CMK (cell line): ENCODE results near the gene ACTR3C.
"Not testable (repeated sequence)": the region's sequence is repeated elsewhere in the genome, so short reads cannot be mapped to it uniquely, and the experiment has no call there.

ENCODE experiments used
- DNase-seq: peaks from one replicate; pipeline ENCODE4 v3.0.0-alpha.2; 2010; ENCODE audit warnings: low read depth

Gene ACTR3C

GRCh38 chr7:150281681-150282403 is 41.5 kb downstream of the ACTR3C start:
- DNase-seq, result not testable (repeated sequence)

- not testable (repeated sequence) for DNase-seq
These were observed 45.0 kb downstream of the ACTR3C start for GRCh38 chr7:150278383-150278782.

- not testable (repeated sequence) for DNase-seq
These were observed 47.1 kb downstream of the ACTR3C start for GRCh38 chr7:150276132-150276695.

DNA sequence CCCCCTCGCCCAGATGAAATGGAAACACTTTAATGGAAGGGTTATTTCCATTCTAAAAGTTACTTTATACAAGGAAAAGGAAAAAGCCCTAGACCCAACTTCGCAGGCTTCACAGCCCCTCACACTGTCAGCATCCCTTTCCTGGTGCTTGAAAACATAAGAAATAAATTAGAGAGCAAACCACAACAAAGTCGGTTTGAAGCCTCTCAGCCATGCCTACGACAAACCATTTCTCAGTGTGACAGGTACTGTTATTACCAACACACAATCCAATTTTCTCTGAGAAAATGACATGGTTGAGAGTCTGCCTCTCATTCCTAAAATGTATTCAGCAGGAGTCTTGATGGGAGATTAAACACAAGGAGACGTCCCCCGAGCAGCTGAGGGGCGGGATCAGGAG is 51.4 kb downstream of the ACTR3C start:
- not testable (repeated sequence) for DNase-seq

DNA sequence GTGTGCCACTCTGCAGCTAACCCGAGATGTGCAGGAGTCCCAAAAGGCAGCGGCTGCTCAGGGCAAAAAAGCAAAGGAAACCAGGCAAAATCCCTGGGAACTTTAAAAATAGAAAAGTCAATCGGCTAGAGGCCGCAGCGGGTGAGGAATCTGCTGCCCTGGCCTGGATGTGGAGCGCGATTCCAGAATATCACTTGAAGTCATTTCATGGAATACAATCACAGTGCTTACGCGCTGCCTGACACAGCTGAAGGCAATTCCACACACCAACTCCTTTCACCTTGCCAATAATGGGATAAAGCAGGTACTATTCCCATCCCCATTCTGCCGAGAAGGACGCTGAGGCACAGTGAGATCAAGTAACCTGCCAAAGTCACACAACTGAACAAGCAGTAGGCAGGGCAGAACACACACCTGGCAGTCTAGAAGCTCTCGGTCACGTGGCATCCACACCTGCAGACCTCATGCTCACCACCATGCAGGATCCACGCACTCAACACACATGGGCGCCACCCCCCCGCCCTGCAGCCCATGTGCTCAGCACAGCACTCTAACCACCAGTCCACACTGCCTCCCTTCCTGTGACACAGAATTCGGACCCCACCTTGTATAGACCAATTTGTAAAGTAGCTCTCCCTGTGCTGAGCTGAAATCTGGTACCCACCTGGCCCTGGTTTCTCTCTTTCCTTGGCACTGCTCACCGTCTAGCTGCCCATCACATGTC is 53.1 kb downstream of the ACTR3C start:
- not testable (repeated sequence) for DNase-seq

- not testable (repeated sequence) for DNase-seq
These were observed 54.5 kb downstream of the ACTR3C start for GRCh38 chr7:150268798-150269197.

DNA sequence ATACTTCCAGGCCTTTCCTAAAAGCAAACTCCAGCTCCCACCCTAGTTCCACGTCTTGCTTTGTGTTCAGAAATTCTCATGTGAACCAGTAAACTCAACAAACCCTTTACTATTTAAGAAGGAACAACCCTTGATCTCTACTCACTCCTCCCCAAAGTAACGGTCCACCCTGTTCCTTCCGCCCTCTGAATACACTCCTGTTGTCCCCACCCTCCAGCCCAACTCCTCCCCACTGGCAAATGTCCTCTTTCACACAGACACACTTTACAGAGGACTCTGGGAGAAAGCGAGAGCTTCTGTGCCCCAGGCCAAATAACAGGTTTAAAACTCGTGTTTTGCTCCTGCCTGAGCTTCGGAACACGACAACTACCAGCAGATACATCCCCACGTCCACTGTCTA is 55.1 kb downstream of the ACTR3C start:
- DNase-seq, result not testable (repeated sequence)

GRCh38 chr7:150266953-150267665 is 56.2 kb downstream of the ACTR3C start:
- not testable (repeated sequence) for DNase-seq

GRCh38 chr7:150262656-150263055 is 60.7 kb downstream of the ACTR3C start:
- DNase-seq, result not testable (repeated sequence)

- DNase-seq, result not testable (repeated sequence)
These were observed 75.6 kb downstream of the ACTR3C start for GRCh38 chr7:150247745-150248144.

DNA sequence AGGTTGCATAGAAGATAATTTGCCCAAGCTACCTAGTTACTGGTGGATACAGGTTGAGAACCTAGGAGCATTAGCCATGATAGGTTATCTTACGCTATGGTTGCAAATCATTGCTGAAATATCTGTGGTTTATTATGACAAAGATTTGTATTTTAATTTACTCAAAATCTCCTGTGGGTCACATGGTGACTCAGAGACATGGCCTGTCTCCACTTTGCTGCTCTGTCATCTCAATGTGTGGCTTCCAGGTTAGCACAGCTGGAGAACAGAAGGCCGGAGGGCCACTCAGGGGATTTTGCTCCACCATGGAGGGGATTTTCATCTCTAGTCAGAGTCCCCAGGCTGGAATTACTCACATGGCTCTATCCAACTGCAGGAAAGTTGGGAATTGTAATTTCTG is 78.1 kb downstream of the ACTR3C start:
- not testable (repeated sequence) for DNase-seq

- DNase-seq, result not testable (repeated sequence)
These were observed 80.4 kb downstream of the ACTR3C start for GRCh38 chr7:150242935-150243334.

- DNase-seq, result not testable (repeated sequence)
These were observed 97.9 kb downstream of the ACTR3C start for GRCh38 chr7:150225444-150225843.

GRCh38 chr7:150222083-150222972 is 101.0 kb downstream of the ACTR3C start:
- DNase-seq, result not testable (repeated sequence)

DNA sequence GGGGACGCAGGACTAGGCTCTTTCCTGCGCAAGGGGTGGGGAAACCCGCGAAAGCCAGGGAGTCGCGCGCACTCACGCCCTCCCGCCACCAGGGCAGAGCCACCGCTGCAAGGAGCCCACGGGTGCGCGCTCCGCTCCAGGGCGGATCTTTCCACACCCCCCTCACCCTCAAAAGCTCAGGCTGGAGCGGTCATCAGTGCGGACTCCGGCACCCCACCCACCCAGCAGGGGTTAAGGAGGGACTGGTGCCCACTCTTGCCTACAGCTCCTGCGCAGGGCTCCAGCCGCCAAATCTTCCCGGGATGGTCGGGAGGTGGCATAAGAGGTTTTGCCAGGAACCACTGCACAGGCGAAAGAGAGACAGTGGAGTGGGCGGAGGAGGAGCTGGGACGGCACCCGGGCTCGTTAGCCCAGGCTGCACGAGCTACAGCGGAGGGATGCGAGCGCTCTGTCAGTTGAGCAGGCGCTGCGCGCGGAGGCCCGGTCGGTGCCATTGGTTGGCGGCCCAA is 102.6 kb downstream of the ACTR3C start:
- not testable (repeated sequence) for DNase-seq

GRCh38 chr7:150219941-150220658 is 103.2 kb downstream of the ACTR3C start:
- DNase-seq, result not testable (repeated sequence)

GRCh38 chr7:150206848-150207247 is 116.5 kb downstream of the ACTR3C start:
- DNase-seq, result not testable (repeated sequence)

GRCh38 chr7:150205866-150206265 is 117.5 kb downstream of the ACTR3C start:
- not testable (repeated sequence) for DNase-seq

DNA sequence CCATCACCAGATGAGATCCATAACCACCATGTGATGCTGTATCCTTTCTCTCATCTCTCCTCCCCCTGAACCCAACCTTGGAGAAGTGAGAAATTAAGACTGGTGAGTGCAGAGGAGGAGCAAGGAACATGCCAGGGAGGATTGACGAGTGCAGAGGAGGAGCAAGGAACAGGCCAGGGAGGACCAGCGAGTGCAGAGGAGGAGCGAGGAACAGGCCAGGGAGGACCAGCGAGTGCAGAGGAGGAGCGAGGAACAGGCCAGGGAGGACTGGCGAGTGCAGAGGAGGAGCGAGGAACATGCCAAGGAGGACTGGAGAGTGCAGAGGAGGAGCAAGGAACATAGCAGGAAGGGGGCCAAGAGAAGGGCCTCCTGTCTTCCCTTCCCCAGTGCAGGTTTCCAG is 118.8 kb downstream of the ACTR3C start:
- DNase-seq, result not testable (repeated sequence)

DNA sequence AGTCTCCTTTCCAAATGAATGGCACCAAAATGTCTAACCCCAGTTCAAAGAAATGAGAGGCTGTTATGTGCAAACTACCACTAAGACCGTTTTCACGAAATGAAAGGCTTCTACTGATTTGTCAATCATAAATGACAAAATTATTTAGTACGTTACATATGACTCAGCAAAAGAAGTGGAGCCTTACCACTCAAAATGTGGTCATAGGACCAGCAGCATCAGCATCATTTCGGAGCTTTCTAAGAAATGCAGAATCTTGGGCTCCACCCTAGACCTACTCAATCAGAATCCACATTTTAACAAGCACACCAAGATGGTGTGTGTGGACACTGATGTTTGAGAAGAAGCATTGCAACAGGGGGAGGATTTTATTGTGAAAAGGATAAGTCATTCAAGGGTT is 120.5 kb downstream of the ACTR3C start:
- DNase-seq, result not testable (repeated sequence)
